GM10248 (cell line): Measurements from ENCODE around the gene TNFRSF19.
"Not testable (repeated sequence)": the region's sequence is repeated elsewhere in the genome, so short reads cannot be mapped to it uniquely, and the experiment has no call there.

Experiments used
- CTCF ChIA-PET: fragments of 300-600 bp; sonication (Branson Sonifier 250); formaldehyde crosslinking; extraction: SDS; loops from one replicate; lab custom pipeline; 2021; ENCODE audit warnings: antibody characterized with exemption; lab: Yijun Ruan, JAX
- POLR2A ChIA-PET: fragments of 350-650 bp; sonication (Branson Sonifier 250); formaldehyde crosslinking; extraction: SDS; loops from one replicate; lab custom pipeline; 2020; ENCODE audit warnings: antibody characterized with exemption; lab: Yijun Ruan, JAX
- DNase-seq: peaks from one replicate; pipeline ENCODE4 v3.0.0; 2012; ENCODE audit errors: extremely low spot score
- CTCF ChIP-seq: IDR thresholded peaks from 2 replicates; pipeline ENCODE4 v1.5.1; 2012; ENCODE audit warnings: mild to moderate bottlenecking, low read depth; ENCODE audit errors: extremely low read depth, missing control alignments, control extremely low read depth

The TNFRSF19 gene

GRCh38 chr13:23674795-23675640, 104.8 kb downstream of the TNFRSF19 start:
- POLR2A ChIA-PET, result no interaction called here
- no peak for TF ChIP-seq CTCF
- CTCF ChIA-PET, result interaction anchor here (0.9 kb wide), 1 partner anchor 10 kb away, joined by 3 read pairs; no protein-coding TSS in a partner anchor
- DNase-seq, result no peak

- DNase-seq, POLR2A ChIA-PET: not testable (repeated sequence)
- CTCF ChIA-PET, result interaction anchor here (1.0 to 1.6 kb wide), 2 partner anchors 10 to 30 kb away, joined by 3 to 7 read pairs; no protein-coding TSS in a partner anchor
Observed at GRCh38 chr13:23677679-23678288, 107.6 kb downstream of the TNFRSF19 start.

GRCh38 chr13:23678795-23679194, 108.6 kb downstream of the TNFRSF19 start:
- POLR2A ChIA-PET, result no interaction called here
- TF ChIP-seq CTCF, result no peak
- DNase-seq, result no peak
- CTCF ChIA-PET, result interaction anchor here (0.9 to 1.7 kb wide), 3 partner anchors 9 to 14 kb away, joined by 3 to 7 read pairs (median 6); no protein-coding TSS in a partner anchor

- ChIA-PET POLR2A (no interaction called here), CTCF (interaction anchor here (0.9 to 1.7 kb wide), 3 partner anchors 9 to 13 kb away, joined by 3 to 7 read pairs (median 6); no protein-coding TSS in a partner anchor)
- DNase-seq, result no peak
- TF ChIP-seq CTCF, result no peak
Observed at GRCh38 chr13:23679220-23679619, 109.0 kb downstream of the TNFRSF19 start.

GRCh38 chr13:23680845-23681669, 110.8 kb downstream of the TNFRSF19 start:
- CTCF ChIA-PET, result interaction anchor here (0.9 to 1.7 kb wide), 8 partner anchors 9 to 44 kb away, joined by 3 to 6 read pairs (median 4); no protein-coding TSS in a partner anchor
- POLR2A ChIA-PET, result no interaction called here
- no peak for TF ChIP-seq CTCF
- no peak for DNase-seq

GRCh38 chr13:23683084-23683483, 112.9 kb downstream of the TNFRSF19 start:
- ChIA-PET CTCF (interaction anchor here (1.1 kb wide), 1 partner anchor 18 kb away, joined by 3 read pairs; no protein-coding TSS in a partner anchor), POLR2A (no interaction called here)
- DNase-seq, result no peak
- TF ChIP-seq CTCF, result no peak
